AG20443 (cell line): Measurements from ENCODE around the gene TRIM49C.
"Not testable (repeated sequence)": the region's sequence is repeated elsewhere in the genome, so short reads cannot be mapped to it uniquely, and the experiment has no call there.

ENCODE experiments used
- DNase-seq: peaks from one replicate; pipeline ENCODE4 v3.0.0; 2012; ENCODE audit warnings: low spot score, mixed read lengths

TRIM49C gene, protein sequence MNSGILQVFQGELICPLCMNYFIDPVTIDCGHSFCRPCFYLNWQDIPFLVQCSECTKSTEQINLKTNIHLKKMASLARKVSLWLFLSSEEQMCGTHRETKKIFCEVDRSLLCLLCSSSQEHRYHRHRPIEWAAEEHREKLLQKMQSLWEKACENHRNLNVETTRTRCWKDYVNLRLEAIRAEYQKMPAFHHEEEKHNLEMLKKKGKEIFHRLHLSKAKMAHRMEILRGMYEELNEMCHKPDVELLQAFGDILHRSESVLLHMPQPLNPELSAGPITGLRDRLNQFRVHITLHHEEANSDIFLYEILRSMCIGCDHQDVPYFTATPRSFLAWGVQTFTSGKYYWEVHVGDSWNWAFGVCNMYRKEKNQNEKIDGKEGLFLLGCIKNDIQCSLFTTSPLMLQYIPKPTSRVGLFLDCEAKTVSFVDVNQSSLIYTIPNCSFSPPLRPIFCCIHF

GRCh38 chr11:90030806-90031205 lies at the start of gene TRIM49C:
Gene TRIM49C, plus strand, starts transcription at chr11:90031106. Its CDS starts 4,106 bp downstream, at chr11:90035212.
- DNase-seq, result not testable (repeated sequence)

- DNase-seq, result not testable (repeated sequence)
Measured at GRCh38 chr11:90024184-90024583, 6.7 kb upstream of the TRIM49C start.

DNA sequence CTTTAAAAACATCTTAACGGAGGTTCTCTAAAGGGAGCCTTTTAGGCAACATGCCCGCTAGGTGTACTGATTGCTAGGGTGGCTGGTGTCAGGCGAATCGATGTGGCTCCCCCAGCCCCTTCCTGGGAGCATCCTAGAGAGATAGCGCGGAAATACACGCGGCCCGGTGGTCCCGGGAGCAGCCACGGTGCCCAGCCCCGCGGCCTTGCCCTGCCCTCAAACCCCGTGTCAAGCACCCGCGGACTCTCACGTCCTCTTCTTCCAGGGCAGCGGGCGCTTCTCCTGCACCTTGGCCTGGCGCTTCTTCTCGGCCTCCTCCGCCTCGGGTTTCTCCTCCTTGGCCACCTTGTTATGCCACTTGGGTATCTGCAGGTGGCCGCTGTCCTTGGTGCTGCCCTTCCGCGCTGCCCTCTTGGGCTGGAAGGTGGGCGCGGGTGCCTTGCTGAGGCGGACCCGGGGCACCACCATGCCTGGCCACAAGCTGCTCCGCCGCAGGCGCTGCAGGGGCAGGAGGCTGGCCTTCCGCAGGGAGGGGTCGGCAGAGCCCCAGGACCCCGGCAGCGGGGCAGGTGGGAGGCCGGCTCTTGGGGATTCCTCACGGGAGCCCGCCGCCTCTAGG lies 20.8 kb downstream of the TRIM49C start:
- DNase-seq, result not testable (repeated sequence)

GRCh38 chr11:90052311-90052710 lies 21.4 kb downstream of the TRIM49C start:
- DNase-seq, result not testable (repeated sequence)

DNA sequence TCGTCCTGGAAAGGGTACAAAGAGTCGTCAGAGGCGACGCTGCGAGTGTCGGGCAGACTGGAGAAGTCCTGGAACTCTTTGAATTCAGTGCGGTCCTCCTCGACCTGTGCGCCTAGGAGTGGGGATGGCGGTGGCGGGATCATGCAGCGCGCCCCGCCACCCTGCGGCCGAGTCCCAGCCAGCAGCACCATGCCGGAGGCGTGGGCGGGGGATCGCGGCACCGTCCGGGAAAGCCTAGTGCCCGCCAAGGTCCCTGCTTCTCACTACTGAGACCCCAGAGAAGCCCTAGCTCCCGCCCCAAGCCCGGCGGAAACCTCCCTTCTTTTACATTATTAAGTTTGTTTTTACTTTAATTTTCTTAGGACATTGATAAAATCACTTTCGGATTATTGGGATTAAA lies 22.6 kb downstream of the TRIM49C start:
- not testable (repeated sequence) for DNase-seq

DNA sequence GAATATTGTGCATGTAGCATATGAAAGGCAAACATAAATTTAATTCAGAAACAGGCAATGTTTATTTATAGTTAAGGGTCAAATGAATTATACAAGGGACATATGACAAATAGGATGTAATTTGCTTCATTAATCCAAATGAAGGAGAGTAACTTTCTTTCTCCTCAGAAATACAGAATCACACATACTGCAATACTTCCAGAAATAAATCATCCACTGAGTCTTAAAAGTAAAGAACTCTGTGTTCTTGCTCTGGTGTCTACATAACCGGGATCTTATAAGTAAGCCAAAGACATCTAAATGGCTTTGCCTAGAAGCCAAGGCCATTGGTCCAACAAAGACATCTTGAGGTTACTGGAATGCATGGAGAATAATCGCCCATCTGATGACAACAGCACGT lies 54.7 kb downstream of the TRIM49C start, which contains the start of gene UBTFL1:
Gene UBTFL1, plus strand, starts transcription at position 301 of the 400 bp plus-strand sequence. Its CDS starts 0 bp downstream, at position 301.
- not testable (repeated sequence) for DNase-seq

- not testable (repeated sequence) for DNase-seq
Measured at GRCh38 chr11:90088731-90089130, 57.8 kb downstream of the TRIM49C start.
